Neural progenitor cell (in vitro differentiated cells): ENCODE data around the gene ADARB2. TPM values are rescaled to one million over a fixed set of nuclear protein-coding genes. Genes with fewer than 3 reads are reported as not detected.

Experiments
- DNase-seq: peaks from one replicate; pipeline ENCODE4 v3.0.0-alpha.2; 2016; ENCODE audit warnings: low spot score
- H2AFZ ChIP-seq: fragments of 200-600 bp; sonication (generic); replicated peaks from 2 replicates; pipeline ENCODE4 v1.6.1; 2016; ENCODE audit warnings: antibody characterized with exemption
- H3F3A ChIP-seq: fragments of 200-600 bp; sonication (generic); 2 replicates; pipeline ENCODE4 v1.6.1; 2016; ENCODE audit warnings: antibody characterized with exemption, low read depth
- H3K27ac ChIP-seq: fragments of 200-600 bp; sonication (generic); 2 replicates; pipeline ENCODE4 v1.5.1; 2016; ENCODE audit warnings: mild to moderate bottlenecking
- H3K27me3 ChIP-seq: fragments of 200-600 bp; sonication (generic); 2 replicates; pipeline ENCODE4 v1.6.1; 2016; ENCODE audit warnings: mild to moderate bottlenecking, moderate library complexity
- H3K36me3 ChIP-seq: fragments of 200-600 bp; sonication (generic); 2 replicates; pipeline ENCODE4 v1.5.1; 2016
- H3K4me1 ChIP-seq: fragments of 200-600 bp; sonication (generic); 2 replicates; pipeline ENCODE4 v1.6.1; 2016; ENCODE audit warnings: mixed run types
- H3K4me2 ChIP-seq: fragments of 200-600 bp; sonication (generic); 2 replicates; pipeline ENCODE4 v1.6.1; 2016
- H3K4me3 ChIP-seq: fragments of 200-600 bp; sonication (generic); 2 replicates; pipeline ENCODE4 v1.5.1; 2016
- H3K79me2 ChIP-seq: fragments of 200-600 bp; sonication (generic); 2 replicates; pipeline ENCODE4 v1.6.1; 2016; ENCODE audit warnings: low read depth
- H3K9ac ChIP-seq: fragments of 200-600 bp; sonication (generic); 2 replicates; pipeline ENCODE4 v1.6.1; 2016
- H3K9me3 ChIP-seq: fragments of 200-600 bp; sonication (generic); 2 replicates; pipeline ENCODE4 v1.5.1; 2016; ENCODE audit warnings: low read depth
- H4K20me1 ChIP-seq: fragments of 200-600 bp; sonication (generic); 2 replicates; pipeline ENCODE4 v1.6.1; 2016; ENCODE audit warnings: low read depth
- H3K27ac Mint-ChIP-seq: 3 replicates; pipeline ENCODE4 v1.8.0; 2021; ENCODE audit warnings: mixed read lengths
- H3K27me3 Mint-ChIP-seq: 2 replicates; pipeline ENCODE4 v1.8.0; 2022; ENCODE audit warnings: low read depth, mild to moderate bottlenecking, inconsistent platforms, moderate library complexity, mixed read lengths; ENCODE audit not compliant: insufficient read depth
- H3K36me3 Mint-ChIP-seq: 3 replicates; pipeline ENCODE4 v1.8.0; 2021; ENCODE audit warnings: mixed read lengths
- H3K4me1 Mint-ChIP-seq: 3 replicates; pipeline ENCODE4 v1.8.0; 2021; ENCODE audit warnings: mixed read lengths
- H3K4me3 Mint-ChIP-seq: 3 replicates; pipeline ENCODE4 v1.8.0; 2021; ENCODE audit warnings: mild to moderate bottlenecking, moderate library complexity, mixed read lengths
- H3K9me3 Mint-ChIP-seq: 3 replicates; pipeline ENCODE4 v1.8.0; 2020; ENCODE audit warnings: mixed read lengths
- CTCF ChIP-seq: fragments of 200-600 bp; sonication (generic); IDR thresholded peaks from 2 replicates; pipeline ENCODE4 v1.5.1; 2017; ENCODE audit warnings: antibody characterized with exemption, mild to moderate bottlenecking
- EZH2 ChIP-seq: fragments of 200-600 bp; sonication (generic); IDR thresholded peaks from 2 replicates; pipeline ENCODE4 v1.6.1; 2017; ENCODE audit warnings: antibody characterized with exemption, mild to moderate bottlenecking, moderate library complexity
- EZH2phosphoT487 ChIP-seq: fragments of 200-600 bp; sonication (generic); IDR thresholded peaks from 2 replicates; pipeline ENCODE4 v1.6.1; 2017; ENCODE audit warnings: antibody characterized with exemption
- total RNA-seq: library from RNA; depleted of rRNA; stranded (reverse); fragments of >200 nt; gene quantifications from 2 replicates; pipeline ENCODE4 v1.2.3, GENCODE V29; 2015; ENCODE audit warnings: low replicate concordance

ADARB2 gene
- total RNA-seq, 1 donor from 2014 or later: not detected

GRCh38 chr10:1516492-1517165 lies 220.7 kb downstream of the ADARB2 start:
- Histone ChIP-seq H3K27ac (no peak overlapping the region), H3K9ac (no peak overlapping the region), H3K4me2 (no peak overlapping the region), H3K36me3 (no peaks in the 10 kb centered on the region), H2AFZ (no peak overlapping the region), H3F3A (no peaks in the 10 kb centered on the region), H4K20me1 (no peaks in the 10 kb centered on the region), H3K9me3 (no peaks in the 10 kb centered on the region), H3K4me3 (no peak overlapping the region), H3K4me1 (no peaks in the 10 kb centered on the region), H3K79me2 (no peaks in the 10 kb centered on the region), H3K27me3 (no peaks in the 10 kb centered on the region)
- peaks cover 2% of the 10 kb centered on the region for H3K4me1 Mint-ChIP-seq
- H3K27me3 Mint-ChIP-seq: peaks cover 7% of the 10 kb centered on the region
- H3K4me3 Mint-ChIP-seq: no peak overlapping the region
- no peaks in the 10 kb centered on the region for H3K36me3 Mint-ChIP-seq
- no peak overlapping the region for H3K27ac Mint-ChIP-seq
- peaks cover 2% of the 10 kb centered on the region for H3K9me3 Mint-ChIP-seq
- DNase-seq: no peak
- TF ChIP-seq CTCF (no peak), EZH2 (no peak), EZH2phosphoT487 (no peak)

- H4K20me1 ChIP-seq: no peaks in the 10 kb centered on the region
- Mint-ChIP-seq H3K4me1 (peaks cover 2% of the 10 kb centered on the region), H3K27ac (no peak overlapping the region), H3K9me3 (peaks cover 5% of the 10 kb centered on the region), H3K4me3 (no peak overlapping the region), H3K27me3 (peaks cover 7% of the 10 kb centered on the region), H3K36me3 (no peaks in the 10 kb centered on the region)
- H3K36me3 ChIP-seq: no peaks in the 10 kb centered on the region
- H3K4me1 ChIP-seq: no peaks in the 10 kb centered on the region
- DNase-seq: no peak
- no peaks in the 10 kb centered on the region for H3K79me2 ChIP-seq
- no peak overlapping the region for H2AFZ ChIP-seq
- H3K4me3 ChIP-seq: no peak overlapping the region
- no peaks in the 10 kb centered on the region for H3K9me3 ChIP-seq
- TF ChIP-seq CTCF: no peak
- no peak for TF ChIP-seq EZH2
- TF ChIP-seq EZH2phosphoT487: no peak
- no peak overlapping the region for H3K4me2 ChIP-seq
- H3K27ac ChIP-seq: no peak overlapping the region
- H3K27me3 ChIP-seq: no peaks in the 10 kb centered on the region
- H3F3A ChIP-seq: no peaks in the 10 kb centered on the region
- H3K9ac ChIP-seq: no peak overlapping the region
Observed at GRCh38 chr10:1515780-1516491, 221.4 kb downstream of the ADARB2 start.

GRCh38 chr10:1515121-1515779 lies 222.1 kb downstream of the ADARB2 start:
- no peaks in the 10 kb centered on the region for H3K79me2 ChIP-seq
- DNase-seq: no peak

More at GRCh38 chr10:1515121-1515779, 222.1 kb downstream of the ADARB2 start:
- Mint-ChIP-seq H3K36me3 (no peaks in the 10 kb centered on the region), H3K27me3 (peaks cover 7% of the 10 kb centered on the region), H3K4me3 (no peak overlapping the region), H3K9me3 (peaks cover 5% of the 10 kb centered on the region), H3K4me1 (peaks cover 2% of the 10 kb centered on the region), H3K27ac (no peak overlapping the region)
- Histone ChIP-seq H3K4me3 (no peak overlapping the region), H3K9ac (no peak overlapping the region), H3K27me3 (no peaks in the 10 kb centered on the region), H3K36me3 (no peaks in the 10 kb centered on the region), H2AFZ (no peak overlapping the region), H4K20me1 (no peaks in the 10 kb centered on the region), H3F3A (no peaks in the 10 kb centered on the region), H3K4me2 (no peak overlapping the region), H3K9me3 (no peaks in the 10 kb centered on the region), H3K4me1 (no peaks in the 10 kb centered on the region), H3K27ac (no peak overlapping the region)
- no peak for TF ChIP-seq EZH2phosphoT487
- TF ChIP-seq CTCF: no peak
- TF ChIP-seq EZH2: no peak
